HG02970 (cell line): ENCODE data around the gene MORN1.

Experiments
- ATAC-seq: cut with Tn5 transposase; IDR thresholded peaks from one replicate; pipeline ENCODE4 v1.9.1; 2021; ENCODE audit warnings: mild to moderate bottlenecking, moderate library complexity, moderate number of reproducible peaks; ENCODE audit not compliant: unreplicated experiment, low FRiP score

MORN1 gene

DNA sequence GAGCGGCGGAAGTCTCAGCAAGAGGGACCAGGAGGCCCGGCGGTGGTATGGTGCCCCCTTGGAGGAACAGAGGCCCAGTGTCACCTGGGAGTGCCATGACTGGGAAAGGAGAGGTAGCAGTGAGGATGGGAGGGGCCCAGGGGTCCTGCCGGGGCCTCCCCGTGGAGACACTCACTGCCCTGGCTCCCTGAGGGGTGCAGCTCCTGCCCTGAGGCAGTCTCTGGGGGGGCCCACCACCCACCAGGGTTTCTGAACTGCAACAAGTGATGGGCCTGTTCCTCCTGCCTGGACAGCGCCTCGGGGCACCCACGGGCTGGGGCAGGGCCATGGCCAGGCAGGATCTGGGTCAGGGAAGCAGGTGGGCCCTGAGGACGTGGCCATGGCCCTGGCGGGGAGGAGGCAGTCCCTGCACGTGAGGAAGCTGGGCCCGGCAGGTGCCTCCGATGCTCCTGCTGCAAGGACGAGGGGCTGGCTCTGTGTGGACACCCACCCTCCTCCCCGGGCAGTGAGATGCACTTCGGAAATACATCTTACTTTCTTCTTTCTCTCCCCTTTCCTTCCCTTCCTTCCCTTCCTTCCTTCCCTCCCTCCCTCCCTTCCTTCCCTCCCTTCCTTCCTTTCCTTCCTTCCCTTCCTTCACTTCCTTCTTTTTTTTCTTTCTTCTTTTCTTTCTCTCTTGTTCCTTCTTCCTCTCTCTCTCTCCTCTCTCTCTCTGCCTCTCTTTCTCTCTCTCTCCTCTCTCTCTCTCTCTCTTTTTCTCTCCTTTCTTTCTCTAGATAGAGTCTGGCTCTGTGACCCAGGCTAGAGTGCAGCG is 66.6 kb downstream of the MORN1 start:
- ATAC-seq: no peak

GRCh38 chr1:2323451-2323974 is 67.8 kb downstream of the MORN1 start:
- no peak for ATAC-seq

GRCh38 chr1:2322581-2323211 is 68.7 kb downstream of the MORN1 start:
- no peak for ATAC-seq

- no peak for ATAC-seq
Observed at GRCh38 chr1:2322065-2322571, 69.2 kb downstream of the MORN1 start.

GRCh38 chr1:2320760-2321667 is 70.3 kb downstream of the MORN1 start:
- no peak for ATAC-seq

DNA sequence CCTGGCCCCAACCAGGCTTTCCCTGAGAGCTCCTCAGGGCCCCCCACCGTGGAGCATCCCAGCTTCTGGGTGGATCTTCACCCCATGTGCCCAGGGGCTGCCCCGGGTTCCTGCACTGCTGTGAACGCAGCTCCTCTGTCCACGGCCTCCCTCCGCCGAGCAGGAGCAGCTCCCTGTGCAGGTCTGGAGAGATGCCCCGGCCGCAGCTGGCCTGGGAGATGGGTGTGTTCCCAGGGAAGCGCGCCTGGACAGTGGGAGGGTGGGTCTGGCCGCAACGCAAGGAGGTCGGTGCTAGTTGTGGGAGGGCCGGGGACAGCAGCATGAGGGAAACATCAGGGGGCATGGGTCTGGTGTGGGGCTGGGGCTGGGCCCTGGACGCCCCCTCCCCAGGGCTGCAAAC is 71.3 kb downstream of the MORN1 start:
- no peak for ATAC-seq

DNA sequence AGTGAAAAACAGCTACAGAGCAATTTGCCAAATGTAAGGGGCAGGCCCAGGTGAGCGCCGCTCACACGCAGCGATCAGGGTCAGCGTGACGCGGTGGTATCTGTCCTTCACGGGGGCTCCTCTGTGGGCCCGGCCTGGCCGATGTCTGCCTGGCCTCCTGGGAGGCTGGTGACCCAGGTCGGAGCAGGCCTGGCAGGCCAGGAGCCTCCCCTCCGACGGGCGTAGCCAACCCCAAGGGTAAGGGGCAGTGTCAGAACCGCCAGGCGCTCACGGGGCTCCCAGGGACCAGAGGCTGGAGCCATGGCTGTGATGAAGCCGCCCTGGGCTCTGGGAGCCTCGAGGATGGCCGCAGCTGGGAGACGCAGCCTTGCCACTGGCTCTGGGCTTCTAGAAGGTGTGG is 72.1 kb downstream of the MORN1 start:
- no peak for ATAC-seq

DNA sequence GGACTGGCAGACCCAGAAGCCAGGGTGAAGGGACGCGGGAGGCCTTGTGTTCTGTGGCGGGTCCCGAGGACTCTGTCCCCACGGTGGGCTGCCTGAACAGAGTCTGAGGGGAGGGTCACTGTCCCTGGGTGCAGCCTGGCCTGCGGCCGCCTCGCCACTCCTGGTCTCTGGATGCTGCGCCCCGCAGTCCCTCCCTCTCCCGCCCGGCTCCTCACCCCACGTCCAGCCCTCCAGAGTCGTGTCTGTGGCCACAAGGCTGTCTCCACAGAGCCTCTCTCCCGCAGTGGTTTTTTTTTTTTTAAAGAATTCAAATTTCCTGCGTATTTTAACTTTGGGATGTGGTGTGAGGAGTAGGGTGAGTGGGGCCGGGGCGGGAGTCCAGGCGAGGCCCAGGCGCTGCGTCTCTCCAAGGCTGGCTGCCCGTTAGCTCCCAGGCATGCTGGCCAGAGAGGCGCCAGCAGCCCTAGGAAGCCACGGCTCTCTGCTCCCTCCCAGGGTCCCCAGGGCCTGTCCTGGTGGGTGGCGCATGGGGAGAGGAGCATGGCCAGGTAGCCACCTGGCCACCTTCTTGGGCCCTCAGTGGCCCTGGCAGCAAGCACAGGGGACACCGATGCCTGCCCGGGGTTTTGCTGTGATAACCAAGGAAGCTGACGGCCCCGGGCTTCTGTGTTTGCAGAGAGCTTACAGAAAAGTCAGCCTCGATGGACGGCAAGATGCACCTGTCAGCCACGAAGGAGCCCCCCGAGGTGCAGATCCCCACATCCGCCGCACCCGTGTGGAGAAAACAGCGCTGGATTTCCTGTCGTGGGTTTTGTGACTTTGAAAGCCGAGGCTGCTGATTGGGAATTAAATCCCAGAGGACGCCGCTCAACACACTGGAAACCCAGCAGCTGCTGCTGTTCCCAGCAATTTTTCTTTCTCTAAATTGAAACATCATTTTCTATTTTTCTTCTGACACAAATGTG is 72.8 kb downstream of the MORN1 start:
- ATAC-seq: no peak

- no peak for ATAC-seq
Observed at GRCh38 chr1:2317230-2318065, 73.9 kb downstream of the MORN1 start.

GRCh38 chr1:2316451-2316961 is 74.8 kb downstream of the MORN1 start:
- ATAC-seq: no peak

- no peak for ATAC-seq
Observed at GRCh38 chr1:2315674-2316450, 75.5 kb downstream of the MORN1 start.

DNA sequence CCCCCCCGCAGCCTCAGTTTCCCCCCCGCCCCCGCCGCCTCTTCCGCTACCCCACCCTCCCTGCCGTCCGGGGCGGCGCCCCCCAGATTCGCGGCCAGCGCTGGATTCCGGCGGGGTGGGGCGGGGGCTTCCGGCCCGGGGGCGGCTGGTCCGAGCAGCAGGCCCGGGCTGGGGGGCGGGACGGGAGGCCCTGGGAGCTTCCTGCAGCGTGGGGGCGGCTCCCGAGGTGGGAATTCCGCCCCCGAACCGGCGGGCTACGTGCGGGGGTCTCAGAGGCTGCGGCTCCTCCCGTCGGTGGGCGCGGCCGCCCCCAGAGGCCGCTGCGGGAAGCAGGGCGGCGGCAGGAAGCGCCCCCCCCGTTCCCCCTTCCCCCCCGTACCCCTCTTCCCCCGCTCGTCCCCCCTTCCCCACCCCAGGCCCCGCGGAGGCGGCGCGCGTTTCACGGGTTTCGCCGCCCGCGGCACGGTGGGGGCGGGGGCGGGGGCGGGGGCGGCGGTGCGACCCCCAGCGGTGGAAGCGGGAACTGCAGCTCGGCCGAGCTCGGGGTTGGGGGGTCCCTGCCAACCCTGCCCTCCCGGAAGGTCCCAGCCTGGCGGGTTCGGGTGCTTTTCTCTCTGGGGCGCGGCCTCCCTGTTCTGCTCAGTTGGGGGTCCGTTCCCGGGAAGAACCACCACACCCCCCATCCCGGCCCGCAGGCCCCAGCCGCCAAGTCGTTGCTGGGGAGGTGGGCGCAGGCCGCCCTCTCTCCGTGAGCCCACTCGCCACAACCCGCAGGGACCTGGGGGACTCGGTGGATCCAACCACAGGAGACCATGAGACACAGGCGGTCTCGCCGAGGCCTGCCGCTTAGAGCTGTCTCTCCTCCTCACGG is 76.3 kb downstream of the MORN1 start:
- no peak for ATAC-seq

GRCh38 chr1:2314273-2314802 is 77.0 kb downstream of the MORN1 start:
- ATAC-seq: no peak

GRCh38 chr1:2313651-2314261 is 77.6 kb downstream of the MORN1 start:
- ATAC-seq: no peak

- no peak for ATAC-seq
Observed at GRCh38 chr1:2312515-2313301, 78.6 kb downstream of the MORN1 start.
